Retinal pigment epithelial cell (primary cell): ENCODE measurements around the gene C1orf87.

Experiments used
- DNase-seq: peaks from one replicate; pipeline ENCODE4 v3.0.0-alpha.2; 2010; ENCODE audit warnings: low read depth
- H3K4me3 ChIP-seq: 2 replicates; pipeline ENCODE4 v1.5.1; 2011; ENCODE audit warnings: mild to moderate bottlenecking, low read length, control low read depth, moderate library complexity
- CTCF ChIP-seq: conservative IDR thresholded peaks from 2 replicates; pipeline ENCODE4 v1.5.1; 2011; ENCODE audit warnings: low read depth, low read length, control low read depth, inconsistent platforms

The C1orf87 gene

GRCh38 chr1:60087681-60088080, 14.1 kb upstream of the C1orf87 start:
- H3K4me3 ChIP-seq = no peak overlapping the region
- DNase-seq = no peak
- TF ChIP-seq CTCF = no peak

GRCh38 chr1:60078182-60078581, 4.6 kb upstream of the C1orf87 start:
- no peak for TF ChIP-seq CTCF
- DNase-seq = no peak
- H3K4me3 ChIP-seq = no peak overlapping the region

- no peak overlapping the region for H3K4me3 ChIP-seq
- DNase-seq = no peak
- no peak for TF ChIP-seq CTCF
Measured at GRCh38 chr1:60071296-60071695, 2.3 kb downstream of the C1orf87 start.

GRCh38 chr1:60069691-60070090, 3.9 kb downstream of the C1orf87 start:
- H3K4me3 ChIP-seq = no peak overlapping the region
- no peak for TF ChIP-seq CTCF
- no peak for DNase-seq

GRCh38 chr1:60068393-60069045, 5.1 kb downstream of the C1orf87 start:
- no peak for DNase-seq
- H3K4me3 ChIP-seq = no peak overlapping the region
- no peak for TF ChIP-seq CTCF

- no peak for DNase-seq
- TF ChIP-seq CTCF = no peak
- H3K4me3 ChIP-seq = no peak overlapping the region
Measured at GRCh38 chr1:60066001-60066400, 7.6 kb downstream of the C1orf87 start.

GRCh38 chr1:60065199-60065598, 8.4 kb downstream of the C1orf87 start:
- no peak for TF ChIP-seq CTCF
- no peak overlapping the region for H3K4me3 ChIP-seq
- DNase-seq = no peak
